LNCAP (cell line): ENCODE measurements around the gene MYO1A.

Experiments used
- CTCF ChIP-seq: fragments of 450-650 bp; IDR thresholded peaks from 2 replicates; pipeline ENCODE4 v1.5.1; 2017; ENCODE audit warnings: mild to moderate bottlenecking

MYO1A gene

GRCh38 chr12:57063991-57064685 lies 14.2 kb upstream of the MYO1A start:
- TF ChIP-seq CTCF: no peak

GRCh38 chr12:57058454-57058853 lies 8.5 kb upstream of the MYO1A start:
- TF ChIP-seq CTCF: no peak

GRCh38 chr12:57057067-57057751 lies 7.3 kb upstream of the MYO1A start:
- TF ChIP-seq CTCF: no peak

- no peak for TF ChIP-seq CTCF
Observed at GRCh38 chr12:57055824-57056223, 5.9 kb upstream of the MYO1A start.

GRCh38 chr12:57051011-57051410 lies 1.1 kb upstream of the MYO1A start:
- TF ChIP-seq CTCF: no peak

GRCh38 chr12:57049119-57049446 lies 846 bp downstream of the MYO1A start:
- TF ChIP-seq CTCF: no peak

GRCh38 chr12:57048423-57049118 lies 1.4 kb downstream of the MYO1A start:
- TF ChIP-seq CTCF: no peak
